NCI-H2196 treated with DMSO at 0.1 percent for 48 hours (cell line): ENCODE results near the gene PRH1.

Experiments
- DNase-seq: peaks from one replicate; lab custom pipeline; 2025; ENCODE audit not compliant: unreplicated experiment; lab: John Stamatoyannopoulos, UW

The PRH1 gene

DNA sequence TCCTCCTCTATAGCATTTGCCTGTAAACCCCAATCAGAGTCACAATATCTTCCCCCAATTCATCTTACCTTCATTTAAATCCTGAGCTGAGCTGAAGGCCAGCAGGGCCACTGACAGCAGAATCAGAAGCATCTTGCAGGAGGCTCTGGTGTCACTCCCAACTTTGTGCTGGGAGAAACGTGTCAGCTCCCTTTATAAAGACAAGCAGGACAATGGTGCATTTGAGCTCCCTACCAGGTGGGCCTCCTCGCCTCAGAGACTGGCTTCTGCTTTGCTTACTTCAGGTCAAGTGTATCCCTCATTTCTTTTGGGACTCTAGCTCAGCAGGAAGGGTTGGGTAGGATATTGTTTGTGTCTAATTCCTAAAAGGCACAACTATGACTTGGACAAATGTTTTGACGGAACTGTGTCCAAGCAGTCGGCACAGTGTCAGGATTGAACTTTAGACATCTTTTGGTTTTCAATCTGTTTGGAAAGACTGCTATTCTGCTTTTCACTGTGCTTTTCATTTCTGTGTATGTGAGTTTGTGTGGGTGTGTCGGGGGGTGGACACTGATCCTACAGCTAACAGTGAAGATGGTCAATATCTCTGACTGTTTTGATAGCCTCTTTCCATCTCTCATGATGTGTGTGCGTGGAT lies at the start of gene PRH1:
Gene PRH1, minus strand, starts transcription at position 170 of the 640 bp plus-strand sequence. Its CDS starts 38 bp downstream, at position 132.
- no peak for DNase-seq

DNA sequence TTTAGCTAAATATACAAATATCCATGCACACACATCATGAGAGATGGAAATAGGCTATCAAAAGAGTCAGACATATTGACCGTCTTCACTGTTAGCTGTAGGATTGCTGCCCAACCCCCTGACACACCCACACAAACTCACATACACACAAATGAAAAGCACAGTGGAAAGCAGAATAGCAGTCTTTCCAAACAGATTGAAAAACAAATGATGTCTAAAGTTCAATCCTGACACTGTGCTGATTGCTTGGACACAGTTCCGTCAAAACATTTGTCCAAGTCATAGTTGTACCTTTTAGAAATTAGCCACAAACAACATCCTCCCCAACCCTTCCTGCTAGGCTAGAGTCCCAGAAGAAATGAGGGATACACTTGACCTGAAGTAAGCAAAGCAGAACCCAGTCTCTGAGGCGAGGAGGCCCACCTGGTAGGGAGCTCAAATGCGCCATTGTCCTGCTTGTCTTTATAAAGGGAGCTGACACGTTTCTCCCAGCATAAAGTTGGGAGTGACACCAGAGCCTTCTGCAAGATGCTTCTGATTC lies 44.8 kb upstream of the PRH1 start, which contains the start of gene PRH2:
Gene PRH2, plus strand, starts transcription at position 491 of the 541 bp plus-strand sequence. Its CDS starts 38 bp downstream, at position 529.
- no peak for DNase-seq

DNA sequence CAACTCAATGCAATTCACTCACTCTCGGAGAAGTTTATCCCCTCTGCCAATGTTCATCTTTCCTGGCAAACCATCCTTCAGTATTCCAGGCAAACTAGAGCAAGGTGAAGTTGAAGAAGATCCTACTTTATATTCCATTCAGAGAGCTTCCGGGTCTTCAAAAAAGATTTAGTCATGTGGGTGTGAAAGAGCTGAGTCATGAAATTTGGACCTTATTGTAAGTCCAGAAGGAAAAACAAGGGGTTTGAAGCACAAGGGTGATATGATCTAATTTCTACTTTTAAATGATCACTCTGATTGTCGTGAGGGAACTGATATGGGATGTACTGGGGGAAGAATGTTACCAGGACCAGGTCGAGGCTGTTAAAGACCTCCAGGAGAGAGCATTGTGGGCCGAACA lies 42.2 kb upstream of the PRH1 start:
- DNase-seq: no peak

DNA sequence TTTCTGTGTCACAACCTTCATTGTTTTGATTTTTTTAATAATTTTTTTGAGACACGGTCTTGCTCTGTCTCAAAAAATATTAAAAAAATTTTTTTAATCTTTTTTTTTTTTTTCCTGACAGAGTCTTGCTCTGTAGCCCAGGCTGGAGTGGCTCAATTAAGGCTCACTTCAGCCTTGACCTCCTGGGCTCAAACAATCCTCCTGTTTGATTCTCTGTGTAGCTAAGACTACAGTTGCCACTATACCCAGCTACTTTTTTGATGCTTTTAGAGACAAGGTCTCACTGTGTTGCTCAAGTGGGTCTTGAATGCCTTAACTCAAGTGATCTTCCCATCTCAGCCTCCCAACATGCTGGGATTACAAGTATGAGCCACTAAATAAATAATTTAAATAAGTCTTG lies 35.8 kb upstream of the PRH1 start:
- no peak for DNase-seq

DNA sequence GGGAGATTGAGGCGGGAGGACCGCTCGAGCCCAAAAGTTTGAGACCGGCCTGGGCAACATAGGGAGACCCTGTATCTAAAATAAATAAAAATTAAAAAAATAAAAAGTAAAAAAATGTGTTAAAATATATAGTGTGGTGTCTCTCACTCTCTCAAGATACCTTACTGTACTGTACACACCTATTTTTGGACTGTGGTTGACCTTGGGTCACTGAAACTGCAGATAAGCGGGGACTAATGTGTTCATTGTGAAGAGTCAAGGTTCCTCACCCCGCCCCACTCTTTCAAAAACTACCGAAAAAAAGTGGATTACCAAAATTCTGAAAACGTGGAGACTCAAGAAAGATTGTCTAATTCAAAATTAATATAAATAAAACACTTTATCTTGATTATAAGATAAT lies 26.3 kb upstream of the PRH1 start:
- no peak for DNase-seq

DNA sequence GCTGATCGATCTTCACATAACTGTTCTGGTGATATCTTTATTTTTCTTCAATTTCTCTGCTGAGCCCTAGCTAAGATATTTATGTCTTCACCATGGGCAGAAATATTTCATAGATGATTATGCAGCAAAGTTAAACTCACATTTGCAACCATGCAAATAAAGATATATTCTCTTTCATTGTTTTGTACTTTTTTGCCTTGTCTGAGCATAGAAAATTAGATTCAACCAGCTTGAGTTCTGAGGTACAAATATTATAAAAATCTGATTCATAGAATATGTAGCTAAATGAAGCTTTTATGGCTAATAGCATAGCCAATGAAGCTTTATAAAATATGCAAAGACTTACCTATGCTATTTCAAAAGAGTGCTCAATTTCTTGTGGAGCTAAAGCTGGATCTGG lies 25.4 kb upstream of the PRH1 start, which contains the start of gene TAS2R13:
Gene TAS2R13, minus strand, starts transcription at position 101 of the 400 bp plus-strand sequence. CDS start 264 bp downstream, outside the sequence.
- no peak for DNase-seq

DNA sequence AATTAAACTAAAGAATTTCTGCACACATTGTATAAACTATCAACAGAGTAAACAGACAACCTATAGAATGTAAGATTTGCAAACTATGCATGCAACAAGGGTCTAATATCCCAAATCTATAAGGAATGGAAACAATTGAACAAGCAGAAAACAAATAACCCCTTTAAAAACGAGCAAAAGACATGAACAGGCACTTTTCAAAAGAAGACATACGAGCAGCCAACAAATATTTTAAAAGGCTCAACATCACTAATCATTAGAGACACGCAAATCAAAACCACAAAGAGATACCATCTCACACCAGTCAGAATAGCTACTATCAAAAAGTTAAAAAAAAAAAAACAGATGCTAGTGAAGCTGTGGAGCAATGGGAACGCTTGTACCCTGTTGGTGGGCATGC lies 20.6 kb upstream of the PRH1 start:
- DNase-seq: no peak

DNA sequence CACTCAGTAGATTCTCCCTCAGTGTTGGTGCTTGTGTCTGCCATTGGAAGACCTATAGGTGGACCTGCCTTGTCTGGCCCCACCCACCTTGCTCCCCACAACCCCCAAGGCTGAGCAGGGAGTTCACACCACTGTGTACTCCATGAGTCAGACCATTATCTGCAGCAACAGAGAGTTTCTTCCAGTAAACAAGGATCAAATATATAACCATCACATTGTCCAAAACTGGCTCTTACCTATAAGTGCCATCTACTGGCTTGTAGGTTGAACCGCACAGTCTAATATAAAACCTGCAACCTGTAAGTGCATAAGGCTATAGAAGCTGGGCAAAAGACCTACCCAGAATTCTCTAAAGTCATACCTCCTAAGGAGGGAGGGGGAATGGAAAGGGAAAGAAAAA lies 17.4 kb upstream of the PRH1 start:
- no peak for DNase-seq

DNA sequence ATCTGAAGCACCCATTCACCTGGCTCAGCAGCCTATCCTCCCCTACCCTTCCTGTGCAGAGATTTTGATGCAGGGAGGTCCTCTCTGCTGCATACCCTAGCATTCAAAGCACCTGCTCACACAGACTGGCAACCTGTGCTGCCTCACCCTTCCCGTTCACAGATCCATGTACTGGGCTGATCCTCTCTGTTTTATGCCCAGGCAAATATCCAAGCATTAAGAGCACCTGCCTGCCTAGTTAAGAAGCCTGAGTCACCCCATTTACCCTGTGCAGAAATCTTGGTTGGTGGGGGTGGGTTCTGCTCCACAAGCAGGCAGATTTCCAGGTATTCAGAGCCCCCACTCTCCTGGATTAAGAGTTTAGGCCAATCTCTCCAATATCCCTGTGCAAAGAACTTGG lies 16.9 kb upstream of the PRH1 start:
- DNase-seq: no peak

DNA sequence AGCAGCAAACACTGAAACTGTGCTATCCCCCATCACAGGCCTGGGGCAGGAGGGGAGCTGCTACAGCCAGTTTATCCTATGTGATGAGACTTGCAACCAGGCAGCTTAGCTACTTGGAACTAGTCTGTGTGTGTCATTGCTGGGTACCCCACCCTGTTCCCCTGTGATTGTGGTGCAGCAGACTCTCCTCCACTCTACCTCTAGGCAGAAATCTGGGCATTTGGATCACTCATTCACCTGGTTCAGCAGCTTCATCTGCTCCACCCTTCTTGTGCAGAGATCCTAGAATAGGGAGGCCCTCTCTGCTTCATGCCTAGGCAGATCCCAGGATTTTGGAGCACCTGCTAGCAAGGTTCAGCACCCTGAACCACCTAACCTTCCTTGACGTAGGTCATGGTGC lies 16.5 kb upstream of the PRH1 start:
- no peak for DNase-seq

DNA sequence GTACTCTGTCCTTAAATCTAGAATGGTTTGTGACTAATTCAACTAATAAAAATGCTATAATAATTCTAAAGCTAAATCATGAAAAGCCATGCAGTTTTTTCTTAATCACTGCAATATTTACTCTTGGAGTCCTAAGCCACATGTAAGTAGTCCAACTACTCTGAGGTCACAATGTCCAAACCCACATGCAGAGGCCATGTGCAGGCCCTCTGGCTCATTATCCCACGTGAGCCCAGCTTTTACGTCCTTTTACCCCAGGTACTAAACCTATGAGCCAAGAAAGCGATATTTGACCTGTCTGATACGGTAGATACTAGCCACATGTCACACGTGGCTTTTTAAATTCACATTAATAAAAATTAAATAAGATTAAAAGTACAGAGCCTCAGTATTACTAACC lies 12.8 kb upstream of the PRH1 start:
- no peak for DNase-seq

DNA sequence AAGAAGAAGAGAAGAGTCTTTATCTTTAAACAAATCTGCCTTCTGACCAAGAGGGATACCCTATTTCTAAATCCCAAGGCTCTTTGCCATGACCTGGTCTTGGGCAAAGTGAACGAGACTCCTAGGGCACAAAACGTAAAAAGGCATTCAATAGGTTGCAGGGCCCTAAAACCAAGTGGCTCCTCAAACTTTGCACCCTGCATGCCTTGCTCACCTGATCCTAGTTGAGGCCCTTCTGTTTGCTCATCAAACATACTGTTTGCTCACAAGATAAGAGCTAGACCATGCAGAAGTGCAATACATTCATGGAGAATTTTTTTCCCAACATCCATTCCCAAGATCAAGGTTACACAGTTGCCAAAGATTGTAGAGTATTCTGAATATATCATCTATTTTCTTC lies 7.9 kb upstream of the PRH1 start:
- DNase-seq: no peak

DNA sequence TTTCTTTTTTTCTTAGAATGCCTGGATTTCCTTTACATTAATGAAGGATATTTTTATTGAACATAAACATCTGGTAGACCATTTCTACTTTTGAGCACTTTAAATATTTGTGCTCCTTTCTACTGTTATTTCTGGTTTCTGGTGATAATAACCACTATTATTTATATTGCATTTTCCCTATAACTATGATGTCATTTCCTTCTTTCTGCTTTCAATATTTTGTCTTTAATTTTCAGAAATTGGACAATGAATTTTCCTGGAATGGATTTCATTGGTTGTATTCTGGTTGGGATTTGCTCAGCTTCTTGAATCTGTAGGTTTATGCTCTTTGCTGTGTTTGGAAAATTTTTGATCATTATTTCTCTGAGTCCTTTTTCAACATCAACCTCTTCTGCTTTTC lies 5.2 kb upstream of the PRH1 start:
- no peak for DNase-seq

DNA sequence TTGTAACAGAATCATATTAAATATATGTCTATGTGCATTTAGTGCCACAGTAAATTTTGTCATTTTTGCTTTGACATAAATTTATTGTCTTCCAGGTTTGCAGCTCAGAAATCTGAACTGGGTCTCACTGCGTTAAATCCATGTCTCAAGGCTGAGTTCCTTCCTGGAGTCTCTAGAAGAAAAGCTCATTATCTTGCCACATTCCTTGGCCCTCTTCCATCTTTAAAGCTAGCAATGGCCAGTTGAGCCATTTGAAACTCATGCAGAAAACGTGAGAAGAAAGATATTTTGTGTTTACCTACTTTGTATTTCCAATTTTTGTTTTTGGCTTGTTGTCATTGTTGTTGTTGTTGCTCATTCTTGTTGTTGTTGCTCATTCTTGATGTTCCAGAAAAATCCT lies 10.7 kb downstream of the PRH1 start:
- no peak for DNase-seq

DNA sequence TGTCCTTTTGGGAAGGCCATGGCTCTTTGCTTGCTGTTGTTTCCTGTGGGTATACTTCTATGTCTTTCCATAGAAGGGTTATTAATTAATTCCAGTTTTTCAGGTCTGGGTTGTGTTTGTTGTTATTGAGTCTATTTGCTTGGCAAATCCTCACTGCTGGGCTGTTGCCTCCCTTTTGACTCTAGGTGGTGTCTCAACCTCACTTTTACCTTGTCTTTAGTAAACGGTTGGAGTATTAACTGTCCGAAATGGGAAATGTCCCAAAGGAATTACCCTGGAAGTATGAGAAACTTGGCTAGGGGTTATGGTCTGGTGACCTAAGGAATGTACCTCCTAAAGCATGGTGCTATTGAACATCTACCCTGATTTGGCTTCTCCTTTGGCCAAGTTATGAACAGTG lies 16.7 kb downstream of the PRH1 start:
- no peak for DNase-seq

DNA sequence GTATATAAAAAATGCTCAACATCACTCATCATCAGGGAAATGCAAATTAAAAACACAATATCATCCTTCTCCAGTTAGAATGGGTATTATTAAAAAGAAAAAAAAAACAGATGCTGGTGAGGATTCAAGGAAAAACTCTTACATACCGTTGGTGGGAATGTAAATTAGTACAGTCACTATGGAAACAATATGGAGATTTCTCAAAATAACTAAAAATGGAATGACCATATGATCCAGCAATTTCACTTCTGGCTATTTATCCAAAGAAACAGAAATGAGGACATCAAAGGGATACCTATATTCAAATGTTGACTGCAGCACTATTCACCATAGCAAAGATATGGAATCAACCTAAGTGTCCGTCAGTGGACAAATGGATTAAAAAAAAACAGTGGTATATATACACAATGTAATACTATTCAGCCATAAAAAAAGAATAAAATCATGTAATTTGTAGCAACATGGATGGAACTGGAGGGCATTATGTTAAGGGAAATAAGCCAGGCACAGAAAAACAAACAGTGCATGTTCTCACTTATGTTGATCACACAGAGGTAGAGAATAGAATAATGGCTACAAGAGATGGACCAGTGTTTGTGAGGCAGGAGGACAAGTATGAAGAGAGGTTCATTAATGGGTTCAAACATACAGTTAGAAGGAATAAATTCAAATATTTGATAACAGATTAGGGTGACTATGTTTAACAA lies 20.4 kb downstream of the PRH1 start:
- DNase-seq: no peak

DNA sequence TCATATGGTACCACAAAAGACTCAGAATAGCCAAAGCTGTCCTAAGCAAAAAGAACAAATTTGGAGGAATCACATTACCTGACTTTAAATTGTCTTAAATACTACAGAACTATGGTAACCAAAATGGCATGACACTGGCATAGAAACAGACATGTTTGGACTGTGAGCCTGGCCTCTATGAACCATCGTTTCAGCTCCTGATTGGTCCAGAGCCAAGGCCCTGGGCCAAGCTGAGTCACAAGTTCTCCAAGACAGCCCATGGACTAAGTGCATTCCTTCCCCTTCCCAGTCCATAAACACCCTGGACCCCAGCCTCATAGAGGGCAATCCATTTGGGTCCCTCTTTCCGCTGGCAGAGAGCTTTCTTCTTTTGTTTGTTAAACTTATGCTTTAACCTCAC lies 22.7 kb downstream of the PRH1 start:
- DNase-seq: no peak

DNA sequence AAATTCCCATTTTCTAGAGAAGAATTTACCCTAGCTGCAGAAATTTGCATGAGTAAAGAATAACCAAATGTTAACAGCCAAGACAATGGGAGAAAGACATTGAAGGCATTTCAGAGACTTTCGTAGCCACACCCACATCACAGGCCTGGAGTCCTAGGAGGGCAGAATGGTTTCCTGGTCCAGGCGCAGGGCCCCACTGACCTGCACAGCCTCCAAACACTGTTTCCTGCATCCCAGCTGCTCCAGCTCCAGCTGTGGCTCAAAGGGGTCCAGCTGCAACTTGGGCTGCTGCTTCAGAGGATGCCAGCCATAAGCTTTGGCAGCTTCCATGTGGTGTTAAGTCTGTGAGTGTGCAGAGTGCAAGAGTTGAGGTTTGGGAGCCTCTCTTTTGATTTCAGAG lies 28.2 kb downstream of the PRH1 start:
- no peak for DNase-seq

DNA sequence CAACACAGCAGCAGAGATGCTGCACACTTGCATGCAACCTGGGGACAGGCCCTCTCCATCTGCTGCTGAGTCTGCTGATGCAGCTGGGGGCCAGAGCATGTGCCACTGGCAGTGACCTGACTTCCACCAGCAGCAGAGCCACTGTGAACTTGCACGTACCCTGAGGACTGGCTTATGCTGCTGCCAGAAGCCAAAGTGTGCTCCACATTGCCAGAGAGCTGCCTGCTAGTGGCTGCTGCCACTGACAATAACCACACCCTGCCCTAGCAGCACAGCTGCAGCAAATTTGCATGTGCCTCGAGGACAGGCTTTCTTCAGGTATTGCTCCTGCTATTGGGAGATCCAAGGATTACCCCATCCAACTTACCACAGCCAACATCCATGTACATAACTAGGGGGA lies 30.3 kb downstream of the PRH1 start:
- DNase-seq: no peak

DNA sequence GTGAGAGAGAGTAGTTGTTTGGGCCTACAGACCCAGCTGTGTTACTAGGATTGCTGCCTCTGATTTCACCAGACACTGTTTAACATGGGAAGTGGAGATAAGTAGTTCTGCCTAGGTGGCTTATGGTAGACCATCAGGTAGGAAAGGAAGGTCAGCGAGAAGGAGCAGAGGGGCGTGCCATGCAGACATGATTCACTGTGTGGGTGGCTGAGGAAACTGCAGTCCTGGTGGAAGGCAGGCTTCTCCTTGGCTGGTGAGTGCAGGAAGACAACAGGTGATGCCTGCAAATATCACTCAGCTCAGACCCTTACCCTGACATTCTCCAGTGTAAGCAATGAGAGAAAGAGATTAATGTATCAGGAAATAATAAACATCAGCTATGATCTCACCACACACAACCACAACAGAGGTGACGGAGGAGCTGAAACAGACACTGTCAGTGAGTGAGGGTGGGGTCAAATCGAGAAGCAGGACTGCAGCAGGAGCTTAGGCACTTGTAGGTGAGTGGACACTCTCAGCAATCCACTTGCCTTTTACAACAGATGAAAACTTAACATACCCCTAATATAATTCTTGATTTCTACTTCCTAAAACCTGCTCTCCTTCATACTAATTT lies 32.7 kb downstream of the PRH1 start:
- no peak for DNase-seq

DNA sequence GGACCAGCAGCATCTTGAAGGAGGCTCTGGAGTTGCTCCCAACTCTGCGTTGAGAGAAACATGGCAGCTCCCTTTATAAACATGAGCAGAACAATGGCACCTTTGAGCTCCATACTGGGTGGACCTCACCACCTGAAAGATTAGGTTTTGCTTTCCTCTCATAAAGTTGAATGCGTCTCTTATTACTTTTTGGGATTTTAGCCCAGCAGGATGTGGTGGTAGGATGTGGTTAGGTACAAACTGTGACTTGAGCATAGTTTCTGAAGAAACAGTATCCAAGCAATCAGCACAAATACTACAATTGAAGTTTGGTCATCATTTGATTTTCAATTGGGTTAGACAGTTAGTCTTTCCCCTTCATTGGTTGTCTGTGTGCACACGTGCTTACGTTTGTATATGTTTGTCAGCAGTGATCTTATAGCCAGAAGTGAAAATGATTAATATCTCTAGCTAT lies 34.6 kb downstream of the PRH1 start, which contains the start of gene PRR4:
Gene PRR4, minus strand, starts transcription at position 51 of the 454 bp plus-strand sequence. Its CDS starts 38 bp downstream, at position 13.
- no peak for DNase-seq

DNA sequence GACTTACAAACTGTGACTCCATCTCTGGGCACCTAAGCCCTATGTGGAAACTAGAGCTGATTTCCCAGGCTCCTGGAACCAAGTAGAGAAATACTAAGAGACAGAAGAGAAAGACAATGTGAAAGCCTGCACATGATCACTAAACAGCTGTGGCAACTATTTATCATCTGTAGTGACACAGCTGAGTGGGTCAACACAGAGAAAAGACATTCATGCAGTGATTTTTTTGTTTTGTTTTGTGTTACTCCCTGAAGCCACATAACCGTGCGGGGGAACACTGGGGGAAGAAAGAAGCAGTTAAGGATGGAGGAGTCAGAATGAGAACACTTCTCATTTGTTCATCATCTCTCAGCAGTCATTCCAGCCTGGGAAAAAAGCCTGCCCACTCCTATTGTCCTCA lies 36.3 kb downstream of the PRH1 start:
- DNase-seq: no peak
